Stomach (tissue), 4 donors: ENCODE measurements around the gene TMEM192.

ENCODE experiments used
- POLR2A ChIP-seq, 4 donors: fragments of 450-650 bp; IDR thresholded peaks; one replicate each; pipeline ENCODE4 v1.6.1; 2016; ENCODE audit warnings: antibody characterized with exemption in 4 of 4, control low read depth in 2 of 4, mild to moderate bottlenecking in 1 of 4, moderate library complexity in 1 of 4
- TF ChIP-seq, protein P1 (sequence below), 7 experiments: fragments of 450-650 bp in 4 of 7; fragments of 200-600 bp in 3 of 7; sonication (generic) in 3 of 7; IDR thresholded peaks; one replicate each; pipeline ENCODE4 v1.5.1; 2016 to 2019; ENCODE audit warnings: antibody characterized with exemption in 7 of 7, control low read depth in 2 of 7, mild to moderate bottlenecking in 1 of 7

DNA sequence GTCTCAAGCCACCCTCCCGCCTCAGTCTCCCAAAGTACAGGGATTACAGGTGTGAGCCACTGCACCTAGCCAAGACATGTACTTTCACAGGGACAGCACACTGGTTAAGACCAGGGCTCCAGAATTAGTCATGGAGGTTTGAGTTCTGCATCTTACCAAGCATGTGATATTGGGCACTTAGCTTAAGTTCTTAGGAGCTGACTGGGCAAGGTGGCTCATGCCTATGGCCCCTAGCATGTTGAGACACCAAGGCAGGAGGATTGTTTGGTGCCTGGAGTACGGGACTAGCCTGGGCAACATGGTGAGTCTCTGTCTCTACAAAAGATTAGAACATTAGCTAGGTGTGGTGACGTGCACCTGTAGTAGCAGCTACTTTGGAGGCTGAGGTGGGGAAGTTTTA, 2.6 kb upstream of the TMEM192 start:
- TF ChIP-seq POLR2A (IDR thresholded peaks at IDR 0.05): no peak
- TF ChIP-seq, protein P1, sequence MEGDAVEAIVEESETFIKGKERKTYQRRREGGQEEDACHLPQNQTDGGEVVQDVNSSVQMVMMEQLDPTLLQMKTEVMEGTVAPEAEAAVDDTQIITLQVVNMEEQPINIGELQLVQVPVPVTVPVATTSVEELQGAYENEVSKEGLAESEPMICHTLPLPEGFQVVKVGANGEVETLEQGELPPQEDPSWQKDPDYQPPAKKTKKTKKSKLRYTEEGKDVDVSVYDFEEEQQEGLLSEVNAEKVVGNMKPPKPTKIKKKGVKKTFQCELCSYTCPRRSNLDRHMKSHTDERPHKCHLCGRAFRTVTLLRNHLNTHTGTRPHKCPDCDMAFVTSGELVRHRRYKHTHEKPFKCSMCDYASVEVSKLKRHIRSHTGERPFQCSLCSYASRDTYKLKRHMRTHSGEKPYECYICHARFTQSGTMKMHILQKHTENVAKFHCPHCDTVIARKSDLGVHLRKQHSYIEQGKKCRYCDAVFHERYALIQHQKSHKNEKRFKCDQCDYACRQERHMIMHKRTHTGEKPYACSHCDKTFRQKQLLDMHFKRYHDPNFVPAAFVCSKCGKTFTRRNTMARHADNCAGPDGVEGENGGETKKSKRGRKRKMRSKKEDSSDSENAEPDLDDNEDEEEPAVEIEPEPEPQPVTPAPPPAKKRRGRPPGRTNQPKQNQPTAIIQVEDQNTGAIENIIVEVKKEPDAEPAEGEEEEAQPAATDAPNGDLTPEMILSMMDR (IDR thresholded peaks at IDR 0.05): no peak
